OCI-M2 (cell line): Measurements from ENCODE around the gene SSRP1.

Experiments used
- DNase-seq: peaks from one replicate; lab custom pipeline; 2025; ENCODE audit not compliant: unreplicated experiment; lab: John Stamatoyannopoulos, UW

The SSRP1 gene

GRCh38 chr11:57276169-57276970 is 59.3 kb downstream of the SSRP1 start:
- DNase-seq, result no peak
